HT-29 (cell line): ENCODE data around the gene POP7. TPM values are rescaled to one million over a fixed set of nuclear protein-coding genes. Genes with fewer than 3 reads are reported as not detected.
"Not testable (repeated sequence)": the region's sequence is repeated elsewhere in the genome, so short reads cannot be mapped to it uniquely, and the experiment has no call there.

ENCODE experiments used
- DNase-seq: peaks from one replicate; pipeline ENCODE4 v3.0.0-alpha.2; 2015; ENCODE audit warnings: low spot score
- total RNA-seq: library from RNA; depleted of rRNA; stranded (reverse); fragments of >200 nt; shearing (Covaris generic); gene quantifications from 2 replicates; pipeline ENCODE4 v1.2.3, GENCODE V29; 2014; rRNA removed

The POP7 gene
- total RNA-seq, 1 experiment from 2014 or later: 231 TPM

DNA sequence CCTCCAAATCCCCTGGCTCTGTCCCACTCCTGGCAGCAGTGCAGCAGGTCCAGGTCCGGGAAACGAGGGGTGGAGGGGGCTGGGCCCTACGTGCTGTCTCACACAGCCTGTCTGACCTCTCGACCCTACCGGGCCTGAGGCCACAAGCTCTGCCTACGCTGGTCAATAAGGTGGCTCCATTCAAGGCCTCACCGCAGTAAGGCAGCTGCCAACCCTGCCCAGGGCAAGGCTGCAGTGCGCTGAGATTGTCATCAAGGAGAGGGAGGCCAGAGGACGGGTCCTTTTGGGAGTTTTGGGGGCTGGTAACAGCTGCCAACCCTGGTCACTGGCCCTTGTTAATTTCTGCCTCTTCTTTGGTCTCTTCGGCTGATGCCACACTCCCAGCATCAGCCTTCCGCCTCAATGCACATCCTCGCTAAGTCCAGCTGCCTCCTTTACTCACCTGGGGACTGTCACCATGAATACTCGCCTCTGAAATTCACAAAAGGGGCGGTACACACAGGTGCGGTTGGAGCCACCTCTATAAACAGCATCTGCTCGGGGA lies 17.9 kb downstream of the POP7 start:
- no peak for DNase-seq

DNA sequence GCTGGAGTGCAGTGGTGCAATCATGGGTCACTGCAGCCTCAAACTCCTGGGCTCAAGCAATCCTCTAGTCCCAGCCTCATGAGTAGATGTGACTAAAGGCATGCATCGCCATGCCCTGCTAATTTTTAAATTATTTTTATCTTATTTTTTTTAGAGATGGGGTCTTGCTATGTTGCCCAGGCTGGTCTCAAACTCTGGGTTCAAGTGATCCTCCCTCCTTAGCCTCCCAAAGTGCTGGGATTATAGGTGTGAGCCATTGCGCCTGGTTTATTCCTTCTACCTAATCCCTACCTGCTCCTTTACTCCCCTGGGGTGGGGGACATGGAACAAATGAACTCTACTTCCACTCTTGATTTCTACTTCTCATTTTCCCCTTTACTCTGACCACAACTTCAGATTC lies 18.4 kb downstream of the POP7 start:
- DNase-seq: not testable (repeated sequence)

DNA sequence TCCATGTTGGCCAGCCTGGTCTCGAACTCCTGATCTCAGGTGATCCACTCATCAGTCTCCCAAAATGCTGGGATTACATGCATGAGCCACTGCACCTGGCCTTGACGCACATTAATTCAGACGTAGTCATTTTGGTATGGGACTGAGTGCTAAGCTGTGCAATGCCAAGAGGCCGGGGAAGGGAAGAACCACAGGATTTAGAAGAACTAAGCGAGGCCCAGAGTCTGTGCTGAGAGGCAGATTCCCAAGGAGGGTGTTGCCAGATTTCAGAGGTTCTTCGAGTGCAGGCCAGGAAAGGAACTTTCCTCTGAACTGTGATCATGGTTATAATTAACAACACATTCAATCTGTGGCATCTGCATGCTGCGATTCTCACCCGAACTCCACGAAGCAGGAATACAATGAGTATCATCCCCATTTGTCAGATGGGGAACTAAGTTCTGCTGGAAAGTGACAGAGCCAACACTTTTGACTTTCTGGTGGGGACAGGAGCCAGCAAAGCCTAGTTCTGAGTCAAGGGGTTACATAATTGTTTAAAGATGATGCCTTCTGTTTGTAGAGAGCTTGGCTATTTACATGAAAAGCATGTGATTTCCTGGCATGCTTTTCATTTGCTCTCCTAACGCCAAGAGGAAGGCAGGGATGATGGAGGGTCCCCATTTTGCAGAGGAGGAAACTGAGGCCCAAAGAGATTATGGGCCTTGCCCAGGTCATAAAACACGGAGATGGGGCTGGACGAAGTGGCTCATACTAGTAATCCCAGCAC lies 21.3 kb downstream of the POP7 start:
- DNase-seq: no peak

DNA sequence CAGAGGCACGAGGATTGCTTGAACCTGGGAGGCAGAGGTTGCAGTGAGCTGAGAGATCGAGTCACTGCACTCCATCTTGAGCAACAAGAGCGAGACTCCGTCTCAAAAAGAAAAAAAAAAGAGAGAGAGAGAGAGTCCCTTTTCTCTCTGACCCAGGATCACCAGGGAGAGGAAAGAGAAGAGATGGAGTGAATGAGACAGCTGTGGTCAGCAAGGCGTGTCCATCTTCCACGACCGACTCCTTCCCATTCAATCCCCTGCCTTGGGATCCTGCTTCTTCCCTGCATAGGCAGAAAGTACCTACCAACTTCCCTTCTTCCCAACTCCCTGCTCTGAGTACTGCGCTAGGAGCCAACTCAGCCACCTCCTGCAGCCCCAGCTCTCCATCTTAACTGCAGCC lies 22.3 kb downstream of the POP7 start:
- DNase-seq: no peak

- no peak for DNase-seq
Measured at GRCh38 chr7:100730136-100730800, 24.3 kb downstream of the POP7 start.

DNA sequence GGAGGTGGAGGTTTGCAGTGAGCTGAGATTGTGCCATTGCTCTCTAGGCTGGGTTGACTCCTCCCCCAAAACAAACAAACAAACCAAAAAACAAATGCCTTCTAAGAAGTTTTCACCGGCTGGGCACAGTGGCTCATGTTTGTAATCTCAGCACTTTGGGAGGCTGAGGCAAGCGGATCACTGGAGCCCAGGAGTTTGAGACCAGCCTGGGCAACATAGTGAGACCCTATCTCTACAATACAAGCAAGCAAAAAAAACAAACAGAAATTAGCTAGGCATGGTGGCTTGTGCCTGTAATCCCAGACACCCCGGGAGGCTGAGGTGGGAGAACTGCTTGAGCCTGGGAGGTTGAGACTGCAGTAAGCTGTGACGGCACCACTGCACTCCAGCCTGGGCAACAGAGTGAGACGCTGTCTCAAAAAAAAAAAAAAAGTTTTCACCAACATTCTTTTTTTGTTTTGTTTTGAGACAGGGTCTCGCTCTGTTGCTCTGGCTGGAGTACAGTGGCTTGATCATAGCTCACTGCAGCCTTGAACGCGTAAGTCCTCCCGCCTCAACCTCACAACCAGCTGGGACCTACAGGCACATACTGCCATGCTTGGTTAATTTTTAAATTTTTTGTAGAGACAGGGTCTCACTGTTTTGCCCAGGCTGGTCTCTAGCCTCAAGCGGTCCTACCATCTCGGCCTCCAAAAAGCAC lies 26.2 kb downstream of the POP7 start:
- no peak for DNase-seq

DNA sequence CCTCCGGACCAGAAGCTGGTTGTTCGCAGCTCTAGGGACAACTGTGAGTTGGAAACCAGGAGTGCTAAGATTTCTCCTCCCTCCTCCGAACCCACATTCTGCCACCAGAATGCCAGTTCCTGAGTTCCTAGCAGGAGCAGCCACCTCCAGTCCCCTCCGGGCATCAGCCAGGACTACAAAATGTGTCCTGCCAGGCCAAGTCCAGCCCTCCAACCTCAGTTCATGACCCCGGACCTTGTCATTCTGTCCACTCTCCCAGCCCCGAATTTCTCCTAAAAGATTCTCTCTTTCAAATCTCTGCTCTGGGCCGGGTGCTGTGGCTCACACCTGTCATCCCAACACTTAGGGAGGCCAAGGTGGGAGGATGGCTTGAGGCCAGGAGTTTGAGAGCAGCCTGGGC lies 29.8 kb downstream of the POP7 start:
- no peak for DNase-seq

- no peak for DNase-seq
Measured at GRCh38 chr7:100736671-100737070, 30.8 kb downstream of the POP7 start.

DNA sequence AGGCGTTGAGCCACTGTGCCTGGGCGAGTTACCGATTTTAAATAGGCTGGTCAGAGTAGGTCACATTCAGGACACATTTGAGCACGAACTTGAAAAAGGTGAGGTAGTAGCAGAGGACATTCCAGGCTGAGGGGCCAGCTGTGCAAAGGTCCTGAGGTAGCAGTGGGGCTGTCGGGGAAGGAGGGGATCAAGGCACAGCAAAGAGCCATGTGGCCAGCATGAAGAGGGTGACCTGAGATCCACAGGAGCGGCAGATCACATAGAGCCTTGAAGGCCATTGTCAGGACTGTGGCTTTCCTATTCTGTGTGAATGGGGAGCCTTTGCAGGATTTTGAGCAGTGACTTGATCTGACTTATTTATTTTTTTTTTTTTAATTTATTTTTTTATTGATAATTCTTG lies 34.0 kb downstream of the POP7 start:
- no peak for DNase-seq

- DNase-seq: no peak
Measured at GRCh38 chr7:100744605-100745004, 38.7 kb downstream of the POP7 start.

GRCh38 chr7:100745184-100745583 lies 39.3 kb downstream of the POP7 start:
- no peak for DNase-seq

DNA sequence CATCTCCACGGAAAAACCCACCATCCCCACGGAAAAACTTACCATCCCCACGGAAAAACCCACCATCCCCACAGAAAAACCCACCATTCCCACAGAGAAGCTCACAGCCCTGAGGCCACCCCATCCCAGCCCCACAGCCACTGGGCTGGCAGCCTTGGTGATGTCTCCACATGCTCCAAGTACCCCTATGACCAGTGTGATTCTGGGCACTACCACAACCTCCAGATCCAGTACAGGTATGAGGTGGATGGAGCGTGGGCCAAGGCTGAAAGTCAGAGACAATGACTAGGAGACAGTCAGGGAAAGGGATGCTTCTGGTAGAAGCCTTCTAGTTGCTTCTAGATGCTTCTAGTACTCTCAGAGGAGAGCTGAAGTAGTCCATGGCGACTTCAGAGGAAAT lies 47.1 kb downstream of the POP7 start:
- no peak for DNase-seq

GRCh38 chr7:100753750-100754149 lies 47.8 kb downstream of the POP7 start:
- no peak for DNase-seq

Other genes with a start within 250 kb of the POP7 start
- 0.21 and 0.64 TPM in 2 replicates for gene SPACDR, start 241.9 kb upstream of the POP7 start, total RNA-seq
- gene TSC22D4, start 226.9 kb upstream of the POP7 start, total RNA-seq: 102 and 123 TPM in 2 replicates
- gene NYAP1, start 222.2 kb upstream of the POP7 start, total RNA-seq: 0.03 and 0.21 TPM in 2 replicates
- 29.8 and 30.4 TPM in 2 replicates for gene AGFG2, start 166.9 kb upstream of the POP7 start, total RNA-seq
- gene SAP25, start 132.2 kb upstream of the POP7 start, total RNA-seq: 0.63 and 1.5 TPM in 2 replicates
- gene LRCH4, start 120.0 kb upstream of the POP7 start, total RNA-seq: 58.1 and 72.9 TPM in 2 replicates
- 0.29 and 0.36 TPM in 2 replicates for gene FBXO24, start 119.8 kb upstream of the POP7 start, total RNA-seq
- 4.7 and 5.2 TPM in 2 replicates for gene PCOLCE, start 103.8 kb upstream of the POP7 start, total RNA-seq
- 16.4 and 18.4 TPM in 2 replicates for gene MOSPD3, start 93.6 kb upstream of the POP7 start, total RNA-seq
- gene TFR2, start 64.6 kb upstream of the POP7 start, total RNA-seq: 1.2 and 1.7 TPM in 2 replicates
- 0.13 TPM in 1 of 2 replicates, not detected in the other for gene ACTL6B, start 49.7 kb upstream of the POP7 start, total RNA-seq
- 272 and 317 TPM in 2 replicates for gene GNB2, start 32.4 kb upstream of the POP7 start, total RNA-seq
- 44.6 and 46.9 TPM in 2 replicates for gene GIGYF1, start 11.9 kb upstream of the POP7 start, total RNA-seq
- not detected in 2 replicates for gene EPO, start 14.3 kb downstream of the POP7 start, total RNA-seq
- not detected in 2 replicates for gene ZAN, start 27.5 kb downstream of the POP7 start, total RNA-seq
- gene EPHB4, start 121.4 kb downstream of the POP7 start, total RNA-seq: 230 and 236 TPM in 2 replicates
- 68.7 and 85.6 TPM in 2 replicates for gene SLC12A9, start 146.6 kb downstream of the POP7 start, total RNA-seq
- gene TRIP6, start 161.3 kb downstream of the POP7 start, total RNA-seq: 20.0 and 23.5 TPM in 2 replicates
- gene SRRT, start 169.0 kb downstream of the POP7 start, total RNA-seq: 211 and 222 TPM in 2 replicates
- 30.4 and 31.0 TPM in 2 replicates for gene UFSP1, start 183.6 kb downstream of the POP7 start, total RNA-seq
- gene ACHE, start 189.8 kb downstream of the POP7 start, total RNA-seq: 0.13 and 1.1 TPM in 2 replicates
- 6.9 and 7.3 TPM in 2 replicates for gene MUC3A, start 243.4 kb downstream of the POP7 start, total RNA-seq